ACHN (cell line): ENCODE results near the gene LSP1.
A peak's percentile ranks its signal among the peaks of the same experiment; 100 is the strongest.

Source experiments
- DNase-seq: peaks from one replicate; pipeline ENCODE4 v3.0.0-alpha.2; 2015
- in situ Hi-C: cut with HindIII; loops from 2 replicates; pipeline ENCODE4 v1.10.0; 2017; ENCODE audit warnings: low sequenced_read_pairs, low pct_ligation_motif_present, low pct_unique_long_range_greater_than_20kb

The LSP1 gene

GRCh38 chr11:1823376-1824220 lies 29.3 kb upstream of the LSP1 start:
- in situ Hi-C loops, result no loop called here

GRCh38 chr11:1824221-1825038 lies 28.5 kb upstream of the LSP1 start:
- in situ Hi-C loops, result no loop called here
- DNase-seq, result no peak

More at GRCh38 chr11:1823376-1824220, 29.3 kb upstream of the LSP1 start:
- no peak for DNase-seq

- in situ Hi-C loops, result no loop called here
- no peak for DNase-seq
These were observed 27.7 kb upstream of the LSP1 start for GRCh38 chr11:1825039-1825740.

- no peak for DNase-seq
- in situ Hi-C loops, result no loop called here
These were observed 27.0 kb upstream of the LSP1 start for GRCh38 chr11:1825785-1826451.

DNA sequence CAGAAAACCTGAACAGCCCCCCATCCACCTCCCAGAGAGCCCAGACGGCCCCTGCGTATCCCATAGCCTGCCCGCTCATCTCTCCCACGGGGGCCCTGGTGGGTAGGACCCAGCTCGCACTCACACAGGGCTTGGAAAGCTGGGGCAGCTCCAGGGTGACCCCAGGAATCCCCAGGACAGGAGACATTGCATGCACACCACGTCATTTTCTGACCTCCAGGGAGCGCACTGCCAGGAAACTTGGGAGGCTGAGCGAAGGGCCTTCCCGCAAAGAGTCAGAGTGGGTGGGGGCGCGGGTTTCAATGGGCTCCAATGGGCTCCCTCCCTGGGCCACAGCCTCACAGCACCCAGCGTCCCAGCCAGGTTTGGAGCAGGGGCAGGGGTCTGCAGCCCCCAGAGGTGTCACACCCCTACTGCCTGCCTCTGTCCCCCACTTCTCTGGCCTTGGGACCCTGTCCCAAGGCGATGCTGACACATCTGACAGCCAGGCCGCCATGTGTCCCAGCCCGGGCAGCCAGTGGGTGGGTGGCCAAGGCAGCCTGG lies 26.3 kb upstream of the LSP1 start:
- in situ Hi-C loops, result no loop called here
- DNase-seq, result peak; percentile 43

- in situ Hi-C loops, result no loop called here
- DNase-seq, result peak; percentile 76
These were observed 25.6 kb upstream of the LSP1 start for GRCh38 chr11:1827095-1827813.

GRCh38 chr11:1827931-1828330 lies 25.0 kb upstream of the LSP1 start:
- DNase-seq, result no peak
- in situ Hi-C loops, result no loop called here

- in situ Hi-C loops, result no loop called here
- DNase-seq, result no peak
These were observed 24.3 kb upstream of the LSP1 start for GRCh38 chr11:1828542-1828941.

GRCh38 chr11:1829039-1829820 lies 23.7 kb upstream of the LSP1 start:
- in situ Hi-C loops, result no loop called here
- DNase-seq, result peak; percentile 78

DNA sequence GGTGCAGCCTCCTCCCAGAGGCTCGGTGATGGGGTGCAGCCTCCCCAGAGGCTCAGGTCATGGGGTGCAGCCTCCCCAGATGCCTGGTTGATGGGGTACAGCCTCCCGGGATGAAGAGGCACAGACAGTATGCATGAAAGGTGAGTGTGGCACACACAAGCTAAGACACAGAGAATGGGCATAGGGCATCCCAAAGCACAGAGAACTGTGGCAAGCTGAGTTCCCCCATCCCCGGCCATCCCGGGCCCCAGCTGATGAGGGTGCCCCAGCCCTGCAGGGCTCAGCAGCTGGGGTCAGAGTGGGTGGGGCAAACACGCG lies 22.9 kb upstream of the LSP1 start:
- in situ Hi-C loops, result no loop called here
- DNase-seq, result no peak

DNA sequence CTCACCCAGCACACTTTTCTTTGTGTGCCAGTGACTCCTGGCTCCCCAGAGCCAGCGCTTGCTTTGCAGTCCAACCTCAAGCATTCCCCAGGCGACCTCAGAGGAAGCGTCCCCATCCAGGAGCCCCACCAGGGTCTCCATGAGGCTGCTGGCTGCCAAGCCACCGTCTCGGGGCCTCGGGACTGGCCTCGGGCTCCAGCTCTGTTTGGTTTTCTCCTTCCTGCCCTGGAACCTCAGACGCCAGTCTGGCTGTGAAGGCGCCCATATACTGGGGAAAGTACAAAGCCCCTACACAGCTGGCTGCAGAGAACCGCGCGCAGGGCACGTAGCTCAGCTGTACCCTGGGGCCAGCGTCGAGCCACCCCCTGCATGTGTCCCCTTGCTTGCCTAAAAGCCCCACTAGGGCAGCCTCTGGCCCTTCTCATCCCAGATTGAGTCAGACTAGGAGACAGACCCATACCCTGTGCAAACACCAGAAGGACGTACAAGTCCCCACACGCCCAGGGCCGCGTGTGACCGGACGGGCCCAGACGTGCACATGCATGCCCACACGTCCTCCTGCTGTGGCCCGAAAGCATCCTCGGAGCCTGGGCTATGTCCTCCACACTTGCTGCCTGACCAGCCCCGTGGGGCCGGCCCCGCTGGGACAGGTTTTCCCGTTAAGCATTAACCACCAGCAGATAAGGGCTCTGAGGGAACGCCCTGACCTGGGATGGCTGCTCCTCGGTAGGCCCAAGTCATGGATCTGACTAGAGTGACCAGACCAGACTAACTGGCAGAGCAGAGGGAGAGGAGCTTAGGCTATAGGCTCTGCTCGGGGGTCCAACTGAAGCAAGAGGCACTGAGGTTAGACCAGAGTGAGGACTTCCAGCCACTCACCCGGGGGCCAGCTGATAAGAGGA lies 22.3 kb upstream of the LSP1 start:
- peak; percentile 5 for DNase-seq
- in situ Hi-C loops, result no loop called here

DNA sequence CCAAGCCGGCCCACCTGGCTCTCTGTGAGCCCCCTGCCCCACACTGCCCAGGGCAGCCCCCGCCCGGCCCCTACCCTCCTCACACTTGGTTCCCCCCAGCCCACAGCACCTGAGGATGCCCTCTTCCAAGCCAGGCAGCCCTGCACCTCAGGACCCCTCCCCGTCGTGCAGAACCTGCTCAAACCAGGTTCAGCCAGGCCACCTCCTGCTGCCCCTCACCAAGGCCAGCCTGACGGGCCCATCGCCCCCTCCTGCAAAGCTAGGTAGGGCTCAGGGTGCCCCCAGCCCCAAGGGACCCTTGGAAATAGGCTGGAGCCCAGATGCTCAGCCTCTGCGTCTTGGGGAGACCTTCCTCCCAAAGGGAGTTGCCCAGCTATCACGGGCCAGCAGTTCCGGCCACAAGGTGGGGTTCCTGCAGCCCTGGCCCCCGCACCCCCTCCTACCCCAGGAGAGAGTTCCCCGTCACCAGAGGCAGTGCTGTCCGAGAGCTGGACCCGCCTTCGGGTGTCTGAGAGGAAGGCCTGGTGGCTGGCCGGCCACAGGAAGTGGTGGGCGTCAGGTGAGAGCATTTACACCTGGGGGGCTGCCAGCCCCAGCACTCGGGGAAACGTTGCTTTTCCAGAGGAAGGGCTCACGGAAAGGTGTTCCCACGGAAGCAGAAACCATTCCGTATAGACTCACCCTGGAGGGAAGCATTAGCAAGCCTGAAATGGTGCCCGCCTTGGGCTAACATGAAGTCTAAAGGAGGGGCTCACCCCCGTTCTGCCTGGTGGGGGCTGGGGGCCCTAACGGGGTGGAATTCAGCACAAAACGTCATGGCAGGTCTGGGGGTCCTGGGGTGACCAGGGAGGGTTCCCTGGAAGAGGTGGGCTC lies 21.3 kb upstream of the LSP1 start:
- in situ Hi-C loops, result no loop called here
- DNase-seq, result no peak

- peak; percentile 19 for DNase-seq
- in situ Hi-C loops, result no loop called here
These were observed 20.5 kb upstream of the LSP1 start for GRCh38 chr11:1832211-1832919.

- in situ Hi-C loops, result no loop called here
- no peak for DNase-seq
These were observed 20.0 kb upstream of the LSP1 start for GRCh38 chr11:1832920-1833295.

DNA sequence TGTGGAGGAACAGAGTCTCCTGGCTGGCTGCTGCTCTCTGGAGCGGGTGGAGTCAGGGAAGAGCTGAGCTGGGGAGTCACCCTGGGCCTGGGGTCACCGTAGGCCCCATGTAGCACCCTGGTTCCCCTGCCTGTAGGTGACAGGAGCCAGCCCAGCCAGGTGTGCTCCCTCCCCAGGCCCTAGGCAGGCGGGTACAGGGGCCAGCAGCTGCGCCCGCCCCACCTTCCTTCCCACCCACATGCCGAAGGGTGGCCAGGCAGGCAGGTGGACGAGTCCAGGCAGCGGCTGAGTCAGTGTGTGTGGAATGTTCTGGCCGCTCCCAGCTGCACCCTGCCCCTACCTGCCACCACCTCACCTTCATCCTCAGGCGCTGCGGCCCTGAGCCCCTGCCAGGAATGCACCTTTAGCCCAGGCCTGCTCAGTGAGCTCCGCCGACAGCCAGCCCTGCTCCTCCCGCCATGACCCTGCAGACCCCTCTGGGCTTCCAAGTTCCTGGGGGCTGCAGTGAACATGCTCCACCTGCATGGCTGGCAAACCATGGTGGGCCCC lies 18.7 kb upstream of the LSP1 start:
- in situ Hi-C loops, result no loop called here
- no peak for DNase-seq
